ENCODE data around the gene YARS1.
A peak's percentile ranks its signal among the peaks of the same experiment; 100 is the strongest.

Gene YARS1

GRCh38 chr1:32817159-32817814 is at the start of gene YARS1, which contains the start of gene S100PBP:
YARS1 (minus strand) TSS chr1:32817358; CDS start chr1:32817244, 114 bp downstream.
S100PBP (plus strand) TSS chr1:32817653; CDS start chr1:32826100, 8,447 bp downstream.
- peak; percentile 95 to 100 for DNase-seq (ENCODE audit: low spot score in 2 of 2)
- in situ Hi-C loops (cut with MboI; ENCODE audit: low sequenced_read_pairs): no loop called here
- peaks cover 32% of the 10 kb centered on the region for H3K36me3 ChIP-seq (replicated peaks)
- H3K4me3 ChIP-seq: peak within 1 kb of the TSS; percentile 93
- H3K9me3 ChIP-seq: no peaks in the 10 kb centered on the region
- peaks cover 16% of the 10 kb centered on the region for H3K4me1 ChIP-seq
- no peaks in the 10 kb centered on the region for H3K27me3 ChIP-seq (ENCODE audit: low read depth)

GRCh38 chr1:32865639-32866405 is 48.7 kb upstream of the YARS1 start:
- in situ Hi-C loops (cut with MboI; ENCODE audit: low sequenced_read_pairs): no loop called here
- H3K36me3 ChIP-seq (replicated peaks): peaks cover 5% of the 10 kb centered on the region; the same call in 1 of the 2 replicates
- DNase-seq (ENCODE audit: low spot score in 2 of 2): peak in 1 of 2 experiments; percentile 19
- H3K4me3 ChIP-seq: no peak overlapping the region
- no peaks in the 10 kb centered on the region for H3K9me3 ChIP-seq
- H3K4me1 ChIP-seq: peaks cover 16% of the 10 kb centered on the region
- no peaks in the 10 kb centered on the region for H3K27me3 ChIP-seq (ENCODE audit: low read depth)

GRCh38 chr1:32864375-32865019 is 47.3 kb upstream of the YARS1 start:
- peaks cover 6% of the 10 kb centered on the region; the same call in 1 of the 2 replicates for H3K36me3 ChIP-seq (replicated peaks)
- in situ Hi-C loops (cut with MboI; ENCODE audit: low sequenced_read_pairs): no loop called here

GRCh38 chr1:32863881-32864245 is 46.7 kb upstream of the YARS1 start:
- no peaks in the 10 kb centered on the region for H3K27me3 ChIP-seq (ENCODE audit: low read depth)
- peaks cover 6% of the 10 kb centered on the region; the same call in 1 of the 2 replicates for H3K36me3 ChIP-seq (replicated peaks)
- no peak for DNase-seq (ENCODE audit: low spot score in 2 of 2)
- in situ Hi-C loops (cut with MboI; ENCODE audit: low sequenced_read_pairs): no loop called here
- peaks cover 13% of the 10 kb centered on the region for H3K4me1 ChIP-seq
- H3K9me3 ChIP-seq: no peaks in the 10 kb centered on the region
- H3K4me3 ChIP-seq: no peak overlapping the region

More at GRCh38 chr1:32864375-32865019, 47.3 kb upstream of the YARS1 start:
- Histone ChIP-seq H3K9me3 (no peaks in the 10 kb centered on the region), H3K4me1 (peaks cover 13% of the 10 kb centered on the region), H3K27me3 (ENCODE audit: low read depth) (no peaks in the 10 kb centered on the region), H3K4me3 (no peak overlapping the region)
- DNase-seq (ENCODE audit: low spot score in 2 of 2): no peak

- Histone ChIP-seq H3K4me1 (peaks cover 13% of the 10 kb centered on the region), H3K9me3 (no peaks in the 10 kb centered on the region), H3K27me3 (ENCODE audit: low read depth) (no peaks in the 10 kb centered on the region), H3K4me3 (no peak overlapping the region), H3K36me3 (replicated peaks) (peaks cover 10% of the 10 kb centered on the region)
- DNase-seq (ENCODE audit: low spot score in 2 of 2): no peak
- in situ Hi-C loops (cut with MboI; ENCODE audit: low sequenced_read_pairs): no loop called here
Observed at GRCh38 chr1:32863218-32863880, 46.2 kb upstream of the YARS1 start.

- no peaks in the 10 kb centered on the region for H3K27me3 ChIP-seq (ENCODE audit: low read depth)
- H3K9me3 ChIP-seq: no peaks in the 10 kb centered on the region
- no peak overlapping the region for H3K4me3 ChIP-seq
- H3K4me1 ChIP-seq: peaks cover 13% of the 10 kb centered on the region
- H3K36me3 ChIP-seq (replicated peaks): peaks cover 19% of the 10 kb centered on the region
- no peak for DNase-seq (ENCODE audit: low spot score in 2 of 2)
- in situ Hi-C loops (cut with MboI; ENCODE audit: low sequenced_read_pairs): no loop called here
Observed at GRCh38 chr1:32861904-32862695, 44.9 kb upstream of the YARS1 start.

GRCh38 chr1:32860566-32860965 is 43.4 kb upstream of the YARS1 start:
- Histone ChIP-seq H3K4me1 (peaks cover 2% of the 10 kb centered on the region; the same call in 1 of the 2 replicates), H3K4me3 (no peak overlapping the region), H3K27me3 (ENCODE audit: low read depth) (no peaks in the 10 kb centered on the region), H3K36me3 (replicated peaks) (peaks cover 25% of the 10 kb centered on the region), H3K9me3 (no peaks in the 10 kb centered on the region)
- in situ Hi-C loops (cut with MboI; ENCODE audit: low sequenced_read_pairs): no loop called here
- DNase-seq (ENCODE audit: low spot score in 2 of 2): no peak

GRCh38 chr1:32859915-32860314 is 42.8 kb upstream of the YARS1 start:
- Histone ChIP-seq H3K36me3 (replicated peaks) (peaks cover 32% of the 10 kb centered on the region), H3K4me3 (no peak overlapping the region), H3K9me3 (no peaks in the 10 kb centered on the region), H3K27me3 (ENCODE audit: low read depth) (no peaks in the 10 kb centered on the region), H3K4me1 (no peaks in the 10 kb centered on the region)
- in situ Hi-C loops (cut with MboI; ENCODE audit: low sequenced_read_pairs): no loop called here
- DNase-seq (ENCODE audit: low spot score in 2 of 2): no peak

- in situ Hi-C loops (cut with MboI; ENCODE audit: low sequenced_read_pairs): no loop called here
- H3K27me3 ChIP-seq (ENCODE audit: low read depth): no peaks in the 10 kb centered on the region
- no peaks in the 10 kb centered on the region for H3K9me3 ChIP-seq
- H3K4me1 ChIP-seq: no peaks in the 10 kb centered on the region
- peaks cover 40% of the 10 kb centered on the region for H3K36me3 ChIP-seq (replicated peaks)
- no peak overlapping the region for H3K4me3 ChIP-seq
- DNase-seq (ENCODE audit: low spot score in 2 of 2): no peak
Observed at GRCh38 chr1:32858791-32859190, 41.6 kb upstream of the YARS1 start.

GRCh38 chr1:32858136-32858535 is 41.0 kb upstream of the YARS1 start:
- peaks cover 43% of the 10 kb centered on the region for H3K36me3 ChIP-seq (replicated peaks)

GRCh38 chr1:32855861-32856617 is 38.9 kb upstream of the YARS1 start:
- in situ Hi-C loops (cut with MboI; ENCODE audit: low sequenced_read_pairs): no loop called here
- Histone ChIP-seq H3K4me1 (no peaks in the 10 kb centered on the region), H3K9me3 (no peaks in the 10 kb centered on the region), H3K4me3 (no peak overlapping the region), H3K27me3 (ENCODE audit: low read depth) (no peaks in the 10 kb centered on the region), H3K36me3 (replicated peaks) (peaks cover 55% of the 10 kb centered on the region)
- DNase-seq (ENCODE audit: low spot score in 2 of 2): no peak

More at GRCh38 chr1:32858136-32858535, 41.0 kb upstream of the YARS1 start:
- H3K27me3 ChIP-seq (ENCODE audit: low read depth): no peaks in the 10 kb centered on the region
- in situ Hi-C loops (cut with MboI; ENCODE audit: low sequenced_read_pairs): no loop called here
- H3K9me3 ChIP-seq: no peaks in the 10 kb centered on the region
- no peaks in the 10 kb centered on the region for H3K4me1 ChIP-seq
- H3K4me3 ChIP-seq: no peak overlapping the region
- no peak for DNase-seq (ENCODE audit: low spot score in 2 of 2)

GRCh38 chr1:32848354-32849063 is 31.4 kb upstream of the YARS1 start:
- H3K9me3 ChIP-seq: no peaks in the 10 kb centered on the region
- no peak for DNase-seq (ENCODE audit: low spot score in 2 of 2)
- no peak overlapping the region for H3K4me3 ChIP-seq
- in situ Hi-C loops (cut with MboI; ENCODE audit: low sequenced_read_pairs): no loop called here
- peaks cover 41% of the 10 kb centered on the region for H3K36me3 ChIP-seq (replicated peaks)
- no peaks in the 10 kb centered on the region for H3K4me1 ChIP-seq
- H3K27me3 ChIP-seq (ENCODE audit: low read depth): no peaks in the 10 kb centered on the region
